NCI-H1417 treated with DMSO at 0.1 percent for 48 hours (cell line): Measurements from ENCODE around the gene OR2T10.
"Not testable (repeated sequence)": the region's sequence is repeated elsewhere in the genome, so short reads cannot be mapped to it uniquely, and the experiment has no call there.

ENCODE experiments used
- DNase-seq: peaks from one replicate; lab custom pipeline; 2025; lab: John Stamatoyannopoulos, UW

The OR2T10 gene

GRCh38 chr1:248593226-248593625 is 4.3 kb downstream of the OR2T10 start:
- no peak for DNase-seq

DNA sequence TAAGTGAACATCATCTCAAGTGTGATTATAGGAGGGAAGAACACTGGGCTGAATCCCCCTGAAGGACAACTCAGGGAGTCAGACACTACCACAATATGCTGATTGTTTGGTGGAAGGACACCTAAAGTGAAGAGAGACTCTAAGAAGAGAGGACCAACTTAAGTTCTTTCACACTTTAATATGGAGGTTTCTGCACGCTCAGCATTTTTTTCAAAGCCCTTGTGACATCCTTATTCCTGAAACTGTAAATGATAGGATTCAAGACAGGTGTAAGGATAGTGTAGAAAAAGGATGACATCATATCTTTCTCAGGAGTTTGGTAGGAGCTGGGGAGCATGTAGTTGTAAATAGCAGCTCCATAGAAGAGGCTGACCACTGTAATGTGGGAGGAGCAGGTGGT is 4.8 kb downstream of the OR2T10 start:
- DNase-seq = no peak

DNA sequence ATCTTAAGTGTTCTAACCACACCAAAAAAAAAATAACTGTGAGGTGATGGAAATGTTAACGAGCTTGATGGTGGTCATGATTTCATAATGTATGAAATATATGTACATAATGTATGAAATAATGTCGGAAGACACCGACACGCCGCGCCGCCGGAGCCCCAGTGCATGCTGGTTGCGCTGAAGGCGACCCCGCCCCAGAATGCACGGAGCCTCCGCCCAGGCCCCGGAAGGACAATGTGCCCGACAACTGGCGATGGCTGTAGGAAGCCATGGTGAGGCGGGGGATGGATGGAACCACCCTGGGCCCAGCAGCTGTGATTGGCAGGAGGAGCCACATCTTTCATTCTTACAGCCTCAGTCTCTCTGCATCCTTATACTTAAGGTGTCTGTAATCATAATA is 7.4 kb downstream of the OR2T10 start:
- DNase-seq = no peak

GRCh38 chr1:248589334-248589733 is 8.2 kb downstream of the OR2T10 start:
- DNase-seq = no peak

- no peak for DNase-seq
These were observed 12.2 kb downstream of the OR2T10 start for GRCh38 chr1:248585266-248585665.

GRCh38 chr1:248576260-248576980 is 21.1 kb downstream of the OR2T10 start:
- DNase-seq = no peak

- not testable (repeated sequence) for DNase-seq
These were observed 22.8 kb downstream of the OR2T10 start, which contains the start of gene OR2T34 for GRCh38 chr1:248574657-248575056. TSS of gene OR2T34 (minus strand) at chr1:248574757. CDS start at chr1:248574757, 0 bp downstream.

- DNase-seq = not testable (repeated sequence)
These were observed 23.6 kb downstream of the OR2T10 start for GRCh38 chr1:248573856-248574255.

DNA sequence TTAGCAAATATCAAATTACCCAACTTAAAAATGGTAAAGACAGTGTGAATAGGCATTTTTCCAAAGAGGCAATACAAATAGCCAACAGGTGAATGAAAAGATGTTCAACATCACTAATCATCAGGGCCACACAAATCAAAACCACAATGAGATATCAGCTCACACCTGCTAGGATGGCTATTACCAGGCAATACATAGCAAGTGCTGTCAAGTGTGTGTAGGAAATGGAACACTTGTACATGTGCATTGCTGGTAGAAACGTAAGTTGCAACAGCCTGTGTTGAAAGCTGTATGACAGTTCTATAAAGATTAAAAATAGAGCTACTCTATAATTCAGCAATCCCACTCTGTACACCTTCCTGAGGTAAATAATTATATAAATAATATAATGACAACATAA is 25.5 kb downstream of the OR2T10 start:
- not testable (repeated sequence) for DNase-seq

DNA sequence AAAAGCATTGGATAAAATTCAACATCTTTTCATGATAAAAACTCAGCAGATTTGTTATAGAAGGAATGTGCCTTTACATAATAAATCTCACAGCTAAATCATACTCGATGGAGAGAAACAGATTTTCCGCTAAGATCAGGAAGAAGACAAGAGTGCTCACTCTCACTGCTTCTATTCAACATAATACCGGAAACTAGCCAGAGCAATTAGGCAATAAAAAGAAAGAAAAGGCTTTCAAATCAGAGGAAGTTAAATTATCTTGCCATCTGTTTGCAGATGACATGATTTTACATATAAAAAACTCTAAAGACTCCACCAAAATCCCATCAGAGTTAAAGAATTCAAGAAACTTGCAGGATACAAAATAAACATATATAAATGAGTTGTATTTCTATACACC is 26.7 kb downstream of the OR2T10 start:
- DNase-seq = not testable (repeated sequence)

DNA sequence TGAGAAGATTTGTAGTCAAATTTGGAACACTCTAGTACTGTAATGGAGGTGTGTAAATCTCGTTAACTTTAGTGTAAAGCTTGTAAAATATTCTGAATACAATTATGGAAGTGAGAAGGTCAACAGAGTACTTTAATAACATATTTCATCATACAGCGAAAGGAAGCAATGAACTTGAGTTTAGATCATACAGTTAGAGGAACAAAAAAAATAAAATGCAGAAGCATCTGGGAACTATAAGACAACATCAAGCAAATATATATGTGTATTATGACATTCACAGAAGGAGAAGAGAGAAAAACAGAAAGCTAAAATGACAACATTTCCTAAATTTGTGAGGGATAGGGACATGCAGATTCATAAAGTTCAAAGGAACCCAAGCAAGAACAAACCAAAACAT is 28.5 kb downstream of the OR2T10 start:
- not testable (repeated sequence) for DNase-seq

GRCh38 chr1:248565530-248566373 is 31.7 kb downstream of the OR2T10 start:
- DNase-seq = not testable (repeated sequence)

DNA sequence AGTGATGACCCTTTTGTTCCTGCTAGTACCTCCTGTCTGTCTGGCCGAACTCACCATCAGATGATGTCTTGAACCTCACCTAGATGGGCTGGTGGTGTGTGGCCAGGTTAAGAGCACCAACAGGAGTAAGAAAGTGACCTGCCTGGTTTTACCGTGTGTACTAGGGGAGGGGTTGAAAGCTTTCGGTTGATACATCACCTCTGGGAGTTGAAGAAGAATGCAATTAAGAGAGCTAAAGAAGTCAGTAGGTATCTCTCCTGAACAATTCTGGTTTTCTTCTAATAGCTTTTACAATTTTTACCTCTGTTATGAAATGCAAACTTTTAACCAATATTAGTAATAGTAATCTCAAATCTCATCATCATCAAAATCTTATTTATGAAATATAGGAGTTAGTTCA is 34.8 kb downstream of the OR2T10 start, which contains the start of gene OR2T29:
Gene OR2T29, minus strand, starts transcription at position 101 of the 400 bp plus-strand sequence. CDS start 3,281 bp downstream, outside the sequence.
- not testable (repeated sequence) for DNase-seq

DNA sequence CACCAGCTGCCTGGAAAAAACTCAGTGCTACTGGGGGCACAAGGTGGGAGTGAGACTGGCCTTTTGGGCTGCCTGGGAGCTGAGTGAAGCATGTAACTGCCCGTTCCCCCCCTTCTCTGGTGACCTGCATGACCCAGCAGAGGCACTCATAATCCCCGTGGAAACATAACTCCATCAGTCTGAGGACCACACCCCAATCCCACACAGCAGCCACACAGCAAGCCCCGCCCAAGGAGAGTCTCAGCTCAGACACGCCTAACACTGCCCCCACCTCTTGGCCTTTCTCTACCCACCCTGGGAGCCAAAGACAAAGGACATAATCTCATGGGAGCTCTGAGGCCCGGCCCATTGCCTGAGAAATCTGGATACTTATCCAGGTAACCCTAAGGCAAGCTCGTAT is 46.5 kb downstream of the OR2T10 start:
- DNase-seq = not testable (repeated sequence)

DNA sequence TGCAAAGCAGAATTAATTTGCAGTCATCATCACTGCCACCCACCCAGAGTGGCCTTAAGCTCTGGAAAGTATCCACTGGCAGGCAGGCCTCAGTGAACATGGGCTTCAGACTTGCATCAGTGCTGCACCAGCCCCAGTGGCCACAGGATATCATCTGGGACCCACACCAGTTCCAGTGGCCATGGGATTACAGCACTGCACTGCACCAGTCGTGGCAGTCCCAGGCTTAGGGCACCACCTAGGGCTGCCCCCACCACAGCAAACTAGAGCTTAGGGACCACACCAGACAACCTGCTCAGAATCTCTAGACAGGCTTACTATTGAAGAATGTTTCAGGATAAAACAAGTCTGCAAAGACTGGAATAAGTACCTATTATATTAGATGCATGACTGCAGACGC is 50.1 kb downstream of the OR2T10 start:
- DNase-seq = not testable (repeated sequence)
